ENCODE results near the gene PPP5C.
"Not testable (repeated sequence)": the region's sequence is repeated elsewhere in the genome, so short reads cannot be mapped to it uniquely, and the experiment has no call there.

The PPP5C gene

GRCh38 chr19:46367426-46367825, 20.5 kb downstream of the PPP5C start:
- no peak for DNase-seq

- DNase-seq, result no peak
Observed at GRCh38 chr19:46368116-46368515, 21.2 kb downstream of the PPP5C start.

- DNase-seq, result no peak
Observed at GRCh38 chr19:46369817-46370216, 22.9 kb downstream of the PPP5C start.

- no peak for DNase-seq
Observed at GRCh38 chr19:46371371-46371901, 24.5 kb downstream of the PPP5C start.

- no peak for DNase-seq
Observed at GRCh38 chr19:46372901-46373490, 26.1 kb downstream of the PPP5C start.

- DNase-seq, result no peak
Observed at GRCh38 chr19:46373491-46374359, 26.8 kb downstream of the PPP5C start.

GRCh38 chr19:46374536-46375475, 27.9 kb downstream of the PPP5C start:
- DNase-seq, result no peak

GRCh38 chr19:46375476-46376067, 28.7 kb downstream of the PPP5C start:
- not testable (repeated sequence) for DNase-seq

GRCh38 chr19:46376241-46377153, 29.6 kb downstream of the PPP5C start:
- DNase-seq, result no peak

- no peak for DNase-seq
Observed at GRCh38 chr19:46378268-46378667, 31.4 kb downstream of the PPP5C start.

GRCh38 chr19:46380690-46381089, 33.8 kb downstream of the PPP5C start:
- DNase-seq, result no peak

GRCh38 chr19:46381346-46381745, 34.5 kb downstream of the PPP5C start:
- no peak for DNase-seq

- no peak for DNase-seq
Observed at GRCh38 chr19:46381756-46382345, 35.0 kb downstream of the PPP5C start.

GRCh38 chr19:46383171-46383815, 36.4 kb downstream of the PPP5C start:
- no peak for DNase-seq

GRCh38 chr19:46383846-46384245, 37.0 kb downstream of the PPP5C start:
- DNase-seq, result no peak

- no peak for DNase-seq
Observed at GRCh38 chr19:46384396-46384795, 37.5 kb downstream of the PPP5C start.

- DNase-seq, result no peak
Observed at GRCh38 chr19:46385636-46386035, 38.7 kb downstream of the PPP5C start.

- DNase-seq, result no peak
Observed at GRCh38 chr19:46386151-46386550, 39.3 kb downstream of the PPP5C start.

- DNase-seq, result no peak
Observed at GRCh38 chr19:46386996-46387712, 40.3 kb downstream of the PPP5C start.

GRCh38 chr19:46387713-46388130, 40.8 kb downstream of the PPP5C start:
- no peak for DNase-seq
